T-helper 2 cell treated with Interferon-gamma antibody and Interleukin-4, amounts not matched to agents 100 ng/mL and 5 ng/mL, for 36 hours (primary cell): ENCODE measurements around the gene KRTAP5-8. TPM values are rescaled to one million over a fixed set of nuclear protein-coding genes. Genes with fewer than 3 reads are reported as not detected.
"Not testable (repeated sequence)": the region's sequence is repeated elsewhere in the genome, so short reads cannot be mapped to it uniquely, and the experiment has no call there.

Experiments used
- intact Hi-C: fragments of 100-400 bp; cut with micrococcal nuclease; formaldehyde crosslinking; loops from one replicate; pipeline ENCODE4 v1.15.1; 2023
- total RNA-seq: library from RNA; stranded (reverse); gene quantifications from 2 replicates; pipeline ENCODE4 v1.2.3, GENCODE V29; 2022

KRTAP5-8 gene
- total RNA-seq, 1 donor from 2014 or later: not detected

DNA sequence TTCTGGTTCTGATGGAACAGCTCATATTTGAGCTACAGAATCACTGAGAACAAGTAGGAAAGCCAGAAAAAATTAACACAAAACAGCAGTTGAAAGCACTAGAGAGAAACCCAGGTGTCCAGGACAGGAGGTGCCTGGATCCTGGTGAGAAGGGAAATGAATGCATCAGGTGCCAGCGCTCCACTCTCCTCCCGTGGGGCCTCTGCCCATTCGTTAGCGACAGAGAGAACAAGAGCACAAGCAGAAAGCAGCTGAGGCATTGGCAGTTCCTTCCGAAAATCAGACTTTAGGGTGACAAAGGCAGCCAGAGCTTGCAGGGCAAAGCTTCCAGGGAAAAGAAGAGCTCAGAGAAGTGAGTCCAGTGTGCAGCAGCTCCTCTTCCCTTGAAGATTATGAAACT is 30.7 kb upstream of the KRTAP5-8 start:
- intact Hi-C loops: no loop called here

GRCh38 chr11:71518506-71519471 is 19.0 kb upstream of the KRTAP5-8 start:
- intact Hi-C loops: no loop called here

DNA sequence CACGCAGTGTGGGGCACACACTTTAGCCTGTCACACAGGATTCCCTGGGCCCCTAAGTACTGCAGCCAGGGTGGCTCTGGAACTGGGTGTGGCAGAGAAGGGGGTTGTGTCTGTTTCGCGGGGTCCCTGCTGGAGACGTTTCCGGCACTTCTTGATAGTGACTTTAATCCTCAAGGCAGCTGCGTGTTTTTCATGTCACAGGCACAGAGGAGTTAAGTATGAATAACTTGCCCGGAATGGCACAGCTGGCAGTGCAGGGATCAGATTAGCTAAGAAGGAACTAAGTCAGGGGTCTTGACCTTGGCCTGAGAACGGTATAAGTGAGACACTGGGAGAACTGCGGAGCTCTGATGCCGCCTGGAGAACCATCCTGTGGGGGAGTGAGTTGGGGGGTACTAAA is 18.3 kb upstream of the KRTAP5-8 start:
- intact Hi-C loops: no loop called here

DNA sequence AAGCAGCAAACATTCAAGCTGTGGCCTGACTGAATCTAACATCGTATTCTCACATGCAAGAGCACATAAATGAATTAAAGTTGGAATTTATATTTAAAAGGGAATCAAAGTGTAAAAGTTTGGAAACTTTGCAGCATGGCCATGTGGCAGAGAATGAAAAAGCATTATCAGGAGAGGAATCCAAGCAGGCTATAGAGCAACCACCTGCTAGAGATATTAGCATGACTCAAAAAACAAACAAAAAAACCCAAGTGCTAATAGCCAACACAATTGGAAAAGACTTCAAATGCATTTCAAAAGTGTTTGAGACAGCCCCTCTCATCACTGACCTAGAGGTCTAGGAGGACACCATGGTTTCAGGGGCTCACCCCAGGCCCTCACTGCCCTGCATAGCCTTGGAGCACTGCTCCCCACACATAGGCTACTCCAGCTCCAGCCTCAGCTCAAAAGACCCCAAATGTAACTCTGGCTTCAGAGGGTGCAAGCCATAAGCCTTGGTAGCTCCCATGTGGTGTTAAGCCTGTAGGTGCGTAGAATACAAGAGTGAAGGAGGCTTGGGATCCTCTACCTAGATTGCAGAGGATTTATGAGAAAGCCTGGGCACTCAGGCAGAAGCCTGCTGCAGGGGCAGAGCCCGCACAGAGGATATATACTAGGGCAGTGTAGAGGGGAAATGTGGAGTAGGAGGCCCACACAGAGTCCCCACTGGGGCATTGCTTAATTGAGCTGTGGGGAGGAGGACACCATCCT is 12.5 kb upstream of the KRTAP5-8 start:
- intact Hi-C loops: no loop called here

DNA sequence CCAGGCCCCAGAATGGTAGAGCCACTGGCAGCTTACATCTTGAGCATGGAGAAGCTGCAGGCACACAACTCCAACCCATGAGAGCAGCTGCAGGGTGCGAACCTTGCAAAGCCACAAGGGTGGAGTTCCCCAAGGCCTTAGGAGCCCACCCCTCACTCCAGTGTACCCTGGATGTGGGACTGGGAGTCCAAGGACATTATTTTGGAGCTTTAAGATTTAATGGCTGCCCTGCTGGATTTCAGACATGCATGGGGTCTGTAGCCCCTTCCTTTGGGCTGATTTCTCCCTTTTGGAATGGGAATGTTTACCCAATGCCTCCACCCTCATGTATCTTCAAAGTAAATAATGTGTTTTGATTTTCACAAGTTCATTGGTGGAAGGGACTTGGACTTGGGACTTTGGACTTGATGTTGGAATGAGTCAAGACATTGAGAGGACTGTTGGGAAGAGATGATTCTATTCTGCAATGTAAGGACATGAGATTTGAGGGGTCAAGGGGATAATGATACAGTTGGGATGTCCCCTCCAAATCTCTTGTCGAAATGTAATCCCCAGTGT is 11.8 kb upstream of the KRTAP5-8 start:
- intact Hi-C loops: no loop called here

DNA sequence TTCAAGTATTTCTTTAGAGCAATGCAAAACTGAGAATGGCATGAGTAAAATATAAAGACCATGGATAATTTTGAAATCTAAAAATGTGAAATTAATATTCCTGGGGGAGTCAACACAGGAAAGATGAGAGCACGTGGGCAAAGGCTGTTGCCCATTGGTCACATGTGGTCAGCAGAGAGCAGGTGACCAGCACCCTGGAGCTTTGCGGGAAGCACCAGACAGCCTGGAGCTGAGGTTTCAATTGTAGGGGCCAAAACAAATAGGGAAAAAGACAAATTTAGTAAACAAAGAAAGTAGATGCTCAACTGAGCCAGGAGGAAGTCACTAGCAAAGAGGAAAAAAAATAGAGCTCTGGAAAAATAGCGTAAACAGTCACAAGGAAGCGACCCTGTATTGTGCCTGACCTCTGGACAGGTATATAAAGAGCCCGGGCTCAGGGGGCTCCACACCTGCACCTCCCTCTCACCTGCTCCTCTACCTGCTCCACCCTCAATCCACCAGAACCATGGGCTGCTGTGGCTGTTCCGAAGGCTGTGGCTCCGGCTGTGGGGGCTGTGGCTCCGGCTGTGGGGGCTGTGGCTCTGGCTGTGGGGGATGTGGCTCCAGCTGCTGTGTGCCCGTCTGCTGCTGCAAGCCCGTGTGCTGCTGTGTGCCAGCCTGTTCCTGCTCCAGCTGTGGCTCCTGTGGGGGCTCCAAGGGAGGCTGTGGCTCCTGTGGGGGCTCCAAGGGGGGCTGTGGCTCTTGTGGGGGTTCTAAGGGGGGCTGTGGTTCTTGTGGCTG is 10.8 kb upstream of the KRTAP5-8 start, which contains the start of gene KRTAP5-7:
Gene KRTAP5-7 (plus strand): TSS at position 472 of the 780 bp plus-strand sequence. CDS start 34 bp downstream, at position 506.
- intact Hi-C loops: not testable (repeated sequence)

- intact Hi-C loops: no loop called here
Observed at GRCh38 chr11:71527576-71528210, 10.1 kb upstream of the KRTAP5-8 start.

- intact Hi-C loops: no loop called here
Observed at GRCh38 chr11:71530602-71531001, 7.2 kb upstream of the KRTAP5-8 start.

GRCh38 chr11:71532036-71532610 is 5.7 kb upstream of the KRTAP5-8 start:
- intact Hi-C loops: no loop called here

DNA sequence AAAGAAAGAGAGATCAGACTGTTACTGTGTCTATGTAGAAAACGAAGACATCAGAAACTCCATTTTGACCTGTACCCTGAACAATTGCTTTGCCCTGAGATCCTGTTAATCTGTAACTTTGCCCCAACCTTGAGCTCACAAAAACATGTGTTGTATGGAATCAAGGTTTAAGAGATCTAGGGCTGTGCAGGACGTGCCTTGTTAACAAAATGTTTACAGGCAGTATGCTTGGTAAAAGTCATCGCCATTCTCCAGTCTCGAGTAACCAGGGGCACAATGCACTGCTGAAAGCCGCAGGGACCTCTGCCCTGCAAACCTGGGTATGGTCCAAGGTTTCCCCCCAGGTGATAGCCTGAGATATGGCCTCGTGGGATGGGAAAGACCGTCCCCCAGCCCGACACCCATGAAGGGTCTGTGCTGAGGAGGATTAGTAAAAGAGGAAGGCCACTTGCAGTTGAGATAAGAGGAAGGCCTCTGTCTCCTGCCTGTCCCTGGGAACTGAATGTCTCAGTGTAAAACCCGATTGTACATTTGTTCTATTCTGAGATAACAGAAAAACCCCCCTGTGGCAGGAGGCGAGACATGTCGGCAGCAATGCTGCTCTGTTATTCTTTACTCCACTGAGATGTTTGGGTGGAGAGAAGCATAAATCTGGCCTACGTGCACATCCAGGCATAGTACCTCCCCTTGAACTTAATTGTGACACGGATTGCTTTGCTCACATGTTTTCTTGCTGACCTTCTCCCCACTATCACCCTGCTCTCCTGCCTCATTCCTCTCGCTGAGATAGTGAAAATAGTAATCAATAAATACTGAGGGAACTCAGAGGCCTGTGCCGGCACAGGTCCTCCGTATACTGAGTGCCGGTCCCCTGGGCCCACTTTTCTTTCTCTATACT is 2.9 kb upstream of the KRTAP5-8 start:
- intact Hi-C loops: not testable (repeated sequence)

DNA sequence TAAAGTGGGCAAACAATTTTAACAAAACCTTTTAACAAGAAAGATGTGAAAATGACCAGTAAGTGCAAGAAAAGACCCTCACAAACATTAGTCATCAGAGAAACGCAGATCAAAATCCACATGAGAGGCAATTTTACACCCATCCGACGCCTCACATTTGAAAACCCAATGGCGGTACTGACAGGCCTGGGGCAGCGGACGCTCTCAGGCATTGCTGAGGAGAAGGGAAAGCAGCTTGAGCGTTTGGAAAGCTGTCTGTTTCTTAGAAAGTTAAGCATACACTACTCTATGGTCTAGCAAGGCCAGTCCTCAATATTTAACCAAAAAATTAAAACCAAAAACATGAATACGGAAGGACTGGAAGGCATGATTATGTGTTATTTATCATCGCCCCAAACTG is 2.0 kb upstream of the KRTAP5-8 start:
- intact Hi-C loops: no loop called here

- intact Hi-C loops: no loop called here
Observed at GRCh38 chr11:71537537-71537936, 288 bp upstream of the KRTAP5-8 start.

GRCh38 chr11:71538666-71538990 is 803 bp downstream of the KRTAP5-8 start:
- intact Hi-C loops: no loop called here

DNA sequence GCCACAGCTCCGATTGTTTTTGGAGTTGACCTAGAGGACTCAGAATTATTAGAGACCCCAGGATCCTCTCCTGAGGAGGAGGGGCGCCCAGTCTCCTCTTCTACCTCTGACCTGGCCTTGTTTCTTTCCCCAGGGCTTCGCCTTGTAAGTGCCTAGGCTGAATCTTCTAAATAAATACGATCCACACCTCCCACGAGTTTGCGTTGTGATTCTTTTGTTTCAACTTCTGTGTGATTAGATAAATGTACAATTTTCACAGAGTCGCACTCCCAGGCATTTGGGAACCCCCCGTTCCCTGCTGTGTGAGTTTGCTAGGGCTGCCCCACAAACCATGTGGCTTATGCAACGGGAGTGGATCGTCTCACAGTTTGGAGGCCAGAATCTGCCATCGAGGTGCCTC is 1.2 kb downstream of the KRTAP5-8 start:
- intact Hi-C loops: no loop called here

- intact Hi-C loops: not testable (repeated sequence)
Observed at GRCh38 chr11:71539971-71540370, 2.1 kb downstream of the KRTAP5-8 start.

DNA sequence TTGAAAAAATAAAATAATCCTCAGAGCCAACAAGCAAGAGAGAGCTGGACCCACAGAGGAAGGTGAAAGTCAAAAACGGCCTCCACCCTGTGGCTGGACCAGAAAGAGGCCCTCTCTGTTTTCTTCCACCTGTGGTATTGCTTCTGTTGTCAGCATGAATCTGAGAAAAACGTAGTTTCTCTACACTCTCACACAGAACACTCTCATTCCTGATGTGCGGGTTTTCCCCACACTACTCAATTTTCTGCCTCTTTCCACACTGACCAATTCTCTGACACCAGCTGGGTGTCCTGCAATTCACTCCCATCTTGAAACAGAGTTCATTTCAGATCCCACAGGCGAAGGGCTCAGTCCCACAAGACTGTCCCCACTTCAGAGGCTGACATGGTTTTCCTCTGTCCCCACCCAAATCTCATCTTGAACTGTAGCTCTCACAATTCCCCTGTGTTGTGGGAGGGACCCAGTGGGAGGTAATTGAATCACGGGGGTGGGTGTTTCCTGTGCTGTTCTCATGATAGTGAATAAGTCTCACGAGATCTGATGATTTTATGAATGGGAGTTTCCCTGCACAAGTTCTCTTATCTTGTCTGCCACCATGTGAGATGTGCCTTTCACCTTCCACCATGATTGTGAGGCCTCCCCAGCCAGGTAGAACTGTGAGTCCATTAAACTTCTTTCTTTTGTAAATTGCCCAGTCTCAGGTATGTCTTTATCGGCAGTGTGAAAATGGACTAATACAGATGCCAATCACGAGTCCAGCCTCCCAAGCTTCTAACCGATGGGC is 2.9 kb downstream of the KRTAP5-8 start:
- intact Hi-C loops: not testable (repeated sequence)

- intact Hi-C loops: no loop called here
Observed at GRCh38 chr11:71542382-71542781, 4.6 kb downstream of the KRTAP5-8 start.
